ENCODE results near the gene RANGAP1.

Gene RANGAP1, protein sequence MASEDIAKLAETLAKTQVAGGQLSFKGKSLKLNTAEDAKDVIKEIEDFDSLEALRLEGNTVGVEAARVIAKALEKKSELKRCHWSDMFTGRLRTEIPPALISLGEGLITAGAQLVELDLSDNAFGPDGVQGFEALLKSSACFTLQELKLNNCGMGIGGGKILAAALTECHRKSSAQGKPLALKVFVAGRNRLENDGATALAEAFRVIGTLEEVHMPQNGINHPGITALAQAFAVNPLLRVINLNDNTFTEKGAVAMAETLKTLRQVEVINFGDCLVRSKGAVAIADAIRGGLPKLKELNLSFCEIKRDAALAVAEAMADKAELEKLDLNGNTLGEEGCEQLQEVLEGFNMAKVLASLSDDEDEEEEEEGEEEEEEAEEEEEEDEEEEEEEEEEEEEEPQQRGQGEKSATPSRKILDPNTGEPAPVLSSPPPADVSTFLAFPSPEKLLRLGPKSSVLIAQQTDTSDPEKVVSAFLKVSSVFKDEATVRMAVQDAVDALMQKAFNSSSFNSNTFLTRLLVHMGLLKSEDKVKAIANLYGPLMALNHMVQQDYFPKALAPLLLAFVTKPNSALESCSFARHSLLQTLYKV

DNA sequence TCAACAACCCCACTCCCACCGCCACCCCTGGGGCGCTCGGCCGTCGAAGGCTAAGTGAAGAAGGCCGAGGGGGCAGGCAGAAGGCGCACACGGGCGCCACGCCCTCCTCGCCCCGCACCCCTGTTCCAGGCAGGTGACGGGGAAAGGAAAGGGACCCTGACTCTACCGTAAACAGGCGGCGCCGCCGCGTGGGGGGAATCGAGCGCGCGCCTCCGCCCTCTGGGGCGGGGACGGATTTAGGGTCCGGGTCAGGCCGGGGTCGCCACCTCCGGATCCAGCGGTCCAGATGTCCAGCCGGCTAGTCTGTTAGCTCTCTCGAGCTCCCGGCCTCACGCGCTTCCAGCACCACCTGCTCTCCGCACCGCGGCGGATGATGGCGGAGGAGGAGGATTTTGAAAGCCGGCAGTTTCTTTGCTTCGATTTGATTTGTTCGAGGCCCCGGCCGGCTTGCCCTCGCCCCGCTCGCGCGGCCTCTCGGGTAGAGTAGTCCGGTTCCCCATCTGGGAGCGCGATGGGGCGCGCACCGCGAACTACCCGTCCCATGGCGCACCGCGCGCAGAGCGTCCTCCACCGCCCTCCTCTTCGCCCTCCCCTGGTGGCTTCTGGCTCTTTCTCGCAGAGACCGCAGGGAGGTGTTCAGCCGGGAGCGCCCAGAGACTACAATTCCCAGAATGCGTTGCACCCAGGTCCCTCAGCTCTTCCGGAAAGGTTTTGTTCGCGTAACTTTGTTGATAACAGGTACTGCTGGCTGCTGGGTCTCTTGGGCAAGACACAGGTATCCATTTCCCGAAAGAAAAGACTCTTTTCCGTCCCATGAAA, at the start of gene RANGAP1:
Gene RANGAP1, minus strand, starts transcription at position 368 of the 819 bp plus-strand sequence. CDS start 5,143 bp downstream, outside the sequence.
- DNase-seq, result peak; percentile 97 to 100 (median 99)
- intact Hi-C loops (cut with DNase I), result loop anchor here (5.0 to 10.0 kb wide), 2 partner anchors 51 to 194 kb away; partner anchors contain the start of gene EP300

DNA sequence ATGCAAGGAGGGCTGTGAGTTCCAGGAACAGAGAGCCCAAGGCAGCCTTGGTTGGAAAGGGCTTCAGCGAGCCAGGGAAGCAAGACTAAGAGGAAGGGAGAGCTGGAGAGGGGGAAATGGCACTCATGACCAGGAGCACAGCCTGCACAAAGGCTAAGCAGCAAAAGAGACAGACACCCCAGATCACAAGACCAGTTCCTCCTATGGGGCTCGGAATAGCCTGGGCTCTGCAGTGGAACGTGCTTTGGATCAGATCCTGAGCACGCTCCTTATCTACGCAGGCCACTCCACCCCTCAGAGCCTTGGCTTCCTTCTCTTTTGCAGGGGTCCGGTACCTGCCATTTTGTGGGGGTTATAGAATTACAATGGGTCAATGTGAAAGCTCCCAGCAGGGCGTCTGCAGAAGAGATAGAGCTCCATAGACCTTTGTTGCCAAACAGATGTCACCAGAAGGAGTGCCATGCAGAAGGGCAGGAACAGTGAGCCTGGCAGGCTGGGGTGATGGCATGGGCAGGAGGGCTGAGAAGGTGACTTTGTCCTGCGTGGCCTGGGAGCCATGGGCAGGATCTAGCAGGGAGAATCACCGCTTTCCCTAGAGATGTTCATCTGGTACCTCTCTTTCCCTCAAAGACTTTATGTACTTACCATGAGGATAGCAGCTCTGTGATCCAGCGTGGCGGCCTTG, 49.1 kb upstream of the RANGAP1 start:
- intact Hi-C loops (cut with DNase I), result no loop called here

DNA sequence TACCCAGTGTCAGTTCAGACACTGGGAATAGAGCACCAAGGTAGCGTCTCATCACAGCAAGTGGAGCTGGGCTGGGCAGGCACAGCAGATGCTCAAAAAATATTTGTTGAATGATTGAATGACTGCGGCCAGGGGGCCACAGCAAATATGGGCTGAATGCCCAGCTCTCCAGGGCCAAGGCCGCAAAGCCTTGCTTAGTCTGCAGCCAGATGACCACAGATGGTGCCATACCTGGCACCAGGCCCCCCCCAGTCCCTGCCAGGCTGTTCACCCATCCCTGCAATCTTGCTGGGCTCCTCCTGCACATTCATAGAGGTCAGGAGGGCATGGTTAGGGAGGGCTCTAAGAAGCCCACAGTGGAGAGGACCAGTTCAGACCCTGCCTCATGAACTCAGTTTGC, 48.2 kb upstream of the RANGAP1 start:
- intact Hi-C loops (cut with DNase I), result no loop called here
- DNase-seq, result no peak

More for the DNA sequence above, 49.1 kb upstream of the RANGAP1 start:
- DNase-seq, result no peak

DNA sequence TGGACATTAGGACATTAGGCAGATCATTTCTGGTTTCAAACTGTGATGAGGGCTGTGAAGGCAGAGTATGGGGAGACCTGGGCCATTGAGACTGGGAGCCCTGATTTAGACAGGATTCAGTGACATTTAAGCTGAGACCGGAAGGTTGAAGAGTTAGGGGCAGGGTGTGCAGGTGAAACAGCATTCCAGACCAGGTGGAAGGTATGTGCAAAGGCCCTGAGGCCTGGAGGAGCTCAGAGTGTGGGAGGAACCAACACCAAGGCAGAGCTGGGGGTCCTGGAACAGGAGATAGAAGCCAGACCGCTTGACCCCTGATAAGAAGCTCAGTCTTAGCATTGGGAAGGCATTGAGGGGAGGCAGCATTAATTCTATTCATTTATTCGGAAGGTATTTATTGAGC, 47.8 kb upstream of the RANGAP1 start:
- no peak for DNase-seq
- intact Hi-C loops (cut with DNase I), result no loop called here

- intact Hi-C loops (cut with DNase I), result no loop called here
- no peak for DNase-seq
Measured at GRCh38 chr22:41332217-41332939, 46.4 kb upstream of the RANGAP1 start.

- DNase-seq, result no peak
- intact Hi-C loops (cut with DNase I), result no loop called here
Measured at GRCh38 chr22:41330169-41330568, 44.2 kb upstream of the RANGAP1 start.

DNA sequence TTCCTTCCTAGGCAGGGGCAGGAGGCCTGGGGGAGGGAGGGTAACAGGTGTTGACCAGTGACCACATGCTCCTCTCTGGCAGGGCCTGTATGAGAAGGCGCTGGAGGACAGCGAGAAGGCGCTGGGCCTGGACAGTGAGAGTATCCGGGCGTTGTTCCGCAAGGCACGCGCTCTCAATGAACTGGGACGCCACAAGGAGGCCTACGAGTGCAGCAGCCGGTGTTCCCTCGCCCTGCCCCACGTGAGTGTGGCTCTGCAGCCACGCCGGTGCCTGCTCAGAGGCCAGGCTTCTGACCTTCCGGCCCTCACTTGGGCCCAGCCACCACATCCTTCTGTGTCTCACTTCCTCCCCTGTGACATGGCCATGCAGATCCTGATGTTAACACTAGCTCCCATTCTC, 41.1 kb upstream of the RANGAP1 start:
- intact Hi-C loops (cut with DNase I), result no loop called here
- peak; percentile 30 to 85 (median 60) for DNase-seq

GRCh38 chr22:41324821-41325528, 39.0 kb upstream of the RANGAP1 start:
- no peak for DNase-seq
- intact Hi-C loops (cut with DNase I), result no loop called here

- DNase-seq, result no peak
- intact Hi-C loops (cut with DNase I), result no loop called here
Measured at GRCh38 chr22:41320416-41321240, 34.6 kb upstream of the RANGAP1 start.

DNA sequence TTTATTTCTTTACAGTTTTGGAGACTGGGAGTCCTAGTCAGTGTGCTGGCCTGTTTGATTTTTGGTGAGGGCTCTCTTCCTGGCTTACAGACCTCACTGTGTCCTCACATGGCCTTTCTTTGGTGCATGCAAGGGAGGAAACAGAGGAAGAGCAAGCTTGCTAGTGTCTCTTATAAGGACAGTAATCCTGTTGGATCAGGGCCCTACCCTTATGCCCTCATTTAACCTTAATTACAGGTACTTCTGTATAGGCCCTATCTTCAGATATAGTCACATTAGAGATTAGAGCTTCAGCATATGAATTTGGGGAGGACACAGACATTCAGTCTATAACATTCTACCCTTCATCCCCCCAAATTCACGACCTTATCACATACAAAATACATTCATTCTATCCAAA, 29.6 kb upstream of the RANGAP1 start:
- no peak for DNase-seq
- intact Hi-C loops (cut with DNase I), result no loop called here

DNA sequence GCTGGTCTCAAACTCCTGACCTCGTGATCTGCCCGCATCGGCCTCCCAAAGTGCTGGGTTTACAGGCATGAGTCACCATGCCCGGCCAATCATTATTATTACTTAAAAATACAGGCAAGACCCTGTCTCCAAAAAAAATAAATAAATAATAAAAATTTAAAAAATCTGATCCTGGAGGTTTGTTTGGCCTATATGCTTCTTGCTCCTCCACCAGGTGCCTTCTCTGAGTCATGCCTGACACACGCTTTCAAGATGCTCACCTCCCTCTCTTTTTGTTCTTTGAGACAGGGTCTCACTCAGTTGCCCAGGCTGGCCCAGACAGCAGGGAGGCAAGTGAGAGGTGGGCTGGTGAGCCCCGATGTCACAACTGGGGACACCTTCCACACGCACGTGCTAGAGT, 28.8 kb upstream of the RANGAP1 start:
- DNase-seq, result no peak
- intact Hi-C loops (cut with DNase I), result no loop called here

- DNase-seq, result no peak
- intact Hi-C loops (cut with DNase I), result no loop called here
Measured at GRCh38 chr22:41311487-41311886, 25.5 kb upstream of the RANGAP1 start.

- no peak for DNase-seq
- intact Hi-C loops (cut with DNase I), result no loop called here
Measured at GRCh38 chr22:41310336-41310735, 24.3 kb upstream of the RANGAP1 start.

- intact Hi-C loops (cut with DNase I), result loop anchor here (10.0 kb wide), 1 partner anchor 56 kb away; no protein-coding TSS in a partner anchor
- no peak for DNase-seq
Measured at GRCh38 chr22:41308544-41308947, 22.6 kb upstream of the RANGAP1 start.

GRCh38 chr22:41308054-41308453, 22.1 kb upstream of the RANGAP1 start:
- intact Hi-C loops (cut with DNase I), result loop anchor here (10.0 kb wide), 1 partner anchor 57 kb away; no protein-coding TSS in a partner anchor
- DNase-seq, result peak in 19 of 42 donors; percentile 22 to 64 (median 44)

DNA sequence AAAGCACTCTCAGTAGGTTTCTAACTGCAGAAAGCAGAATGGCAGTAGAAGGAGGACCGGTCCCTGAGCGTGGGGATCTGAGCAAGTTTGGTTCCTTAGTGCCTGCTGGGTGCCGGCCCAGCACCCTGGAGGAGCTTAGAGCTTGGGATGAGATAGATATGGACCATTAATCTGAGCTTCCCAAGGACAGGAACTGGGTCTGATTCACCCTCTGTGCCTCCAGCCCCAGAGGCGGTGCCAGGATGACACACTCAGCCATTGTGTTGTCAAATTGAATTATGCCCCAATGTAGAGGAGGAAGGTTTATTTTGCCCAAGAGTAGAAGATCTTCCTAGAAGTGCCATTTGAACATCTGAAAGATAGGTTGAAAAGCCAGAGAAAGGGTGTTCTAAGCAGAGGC, 19.7 kb upstream of the RANGAP1 start:
- intact Hi-C loops (cut with DNase I), result loop anchor here (10.0 kb wide), 1 partner anchor 59 kb away; no protein-coding TSS in a partner anchor
- peak in 17 of 42 donors; percentile 9 to 76 (median 44) for DNase-seq

DNA sequence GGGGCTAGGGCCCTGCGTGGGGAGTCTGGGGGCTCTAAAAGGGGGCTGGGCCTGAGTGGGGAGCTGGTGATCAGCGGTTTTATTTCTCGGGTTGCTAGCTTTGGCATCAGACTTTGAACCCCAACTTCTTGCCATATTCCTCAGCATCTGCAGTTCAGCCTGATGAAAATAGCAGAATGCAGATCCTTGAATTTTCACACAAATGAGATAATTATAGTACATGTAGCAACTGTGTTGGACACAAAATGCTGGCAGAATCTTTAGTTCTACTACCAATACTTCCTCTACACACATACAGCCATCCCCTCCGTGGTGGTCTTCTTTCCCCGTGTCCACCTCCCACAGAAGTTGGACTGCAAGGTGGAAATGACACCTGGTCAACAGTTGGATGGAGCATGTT, 16.8 kb upstream of the RANGAP1 start:
- intact Hi-C loops (cut with DNase I), result loop anchor here (10.0 kb wide), 1 partner anchor 62 kb away; no protein-coding TSS in a partner anchor
- no peak for DNase-seq

Measured in head of caudate nucleus (tissue), 42 donors.